ENCODE measurements around the gene CLEC4E. TPM values are rescaled to one million over a fixed set of nuclear protein-coding genes. Genes with fewer than 3 reads are reported as not detected.
"Not testable (repeated sequence)": the region's sequence is repeated elsewhere in the genome, so short reads cannot be mapped to it uniquely, and the experiment has no call there.

Gene CLEC4E
- not detected for total RNA-seq (2021; fragmentation: NEBNext Ultra II Directional; extraction: Animal tissue kit (Norgen Biotek cat#: 25700))
- long read RNA-seq: 0 reads

GRCh38 chr12:8540831-8541230, at the start of gene CLEC4E:
TSS of gene CLEC4E (minus strand) at chr12:8540905. CDS start at chr12:8540797, 108 bp downstream.
- not testable (repeated sequence) for H3K27me3 Mint-ChIP-seq (ENCODE audit: insufficient read depth); H3K36me3 Mint-ChIP-seq (ENCODE audit: low read depth); H3K4me3 Mint-ChIP-seq; H3K4me1 Mint-ChIP-seq (ENCODE audit: low read depth); H3K27ac Mint-ChIP-seq; H3K9me3 Mint-ChIP-seq; DNase-seq

GRCh38 chr12:8589679-8590078, 49.0 kb upstream of the CLEC4E start:
- DNase-seq: no peak
- Mint-ChIP-seq H3K27me3 (ENCODE audit: insufficient read depth) (peaks cover 5% of the 10 kb centered on the region), H3K4me3 (no peak overlapping the region), H3K36me3 (ENCODE audit: low read depth) (no peaks in the 10 kb centered on the region), H3K9me3 (peaks cover 4% of the 10 kb centered on the region; the same call in 1 of the 2 replicates), H3K4me1 (ENCODE audit: low read depth) (no peaks in the 10 kb centered on the region), H3K27ac (no peak overlapping the region)
- TF ChIP-seq CTCF (IDR thresholded peaks at IDR 0.05): no peak

GRCh38 chr12:8584478-8584877, 43.8 kb upstream of the CLEC4E start:
- not testable (repeated sequence) for H3K27ac Mint-ChIP-seq; H3K4me1 Mint-ChIP-seq (ENCODE audit: low read depth); DNase-seq; H3K9me3 Mint-ChIP-seq; H3K27me3 Mint-ChIP-seq (ENCODE audit: insufficient read depth); H3K4me3 Mint-ChIP-seq; H3K36me3 Mint-ChIP-seq (ENCODE audit: low read depth)

GRCh38 chr12:8584004-8584403, 43.3 kb upstream of the CLEC4E start:
- Mint-ChIP-seq H3K4me3 (no peak overlapping the region), H3K36me3 (ENCODE audit: low read depth) (no peaks in the 10 kb centered on the region), H3K27ac (no peak overlapping the region), H3K4me1 (ENCODE audit: low read depth) (no peaks in the 10 kb centered on the region), H3K9me3 (peaks cover 8% of the 10 kb centered on the region; the same call in 1 of the 2 replicates), H3K27me3 (ENCODE audit: insufficient read depth) (peaks cover 4% of the 10 kb centered on the region)
- DNase-seq: no peak
- TF ChIP-seq CTCF (IDR thresholded peaks at IDR 0.05): no peak

- Mint-ChIP-seq H3K36me3 (ENCODE audit: low read depth) (no peaks in the 10 kb centered on the region), H3K9me3 (peaks cover 4% of the 10 kb centered on the region; the same call in 1 of the 2 replicates), H3K27me3 (ENCODE audit: insufficient read depth) (peaks cover 2% of the 10 kb centered on the region), H3K27ac (no peak overlapping the region), H3K4me3 (no peak overlapping the region), H3K4me1 (ENCODE audit: low read depth) (no peaks in the 10 kb centered on the region)
- TF ChIP-seq CTCF (IDR thresholded peaks at IDR 0.05): no peak
- no peak for DNase-seq
Observed at GRCh38 chr12:8581098-8581784, 40.5 kb upstream of the CLEC4E start.

- DNase-seq: no peak
- no peak overlapping the region for H3K27ac Mint-ChIP-seq
- no peak overlapping the region for H3K4me3 Mint-ChIP-seq
- H3K9me3 Mint-ChIP-seq: no peaks in the 10 kb centered on the region; the same call in 1 of the 2 replicates
- H3K4me1 Mint-ChIP-seq (ENCODE audit: low read depth): no peaks in the 10 kb centered on the region
- peaks cover 2% of the 10 kb centered on the region for H3K27me3 Mint-ChIP-seq (ENCODE audit: insufficient read depth)
- no peaks in the 10 kb centered on the region for H3K36me3 Mint-ChIP-seq (ENCODE audit: low read depth)
- TF ChIP-seq CTCF (IDR thresholded peaks at IDR 0.05): no peak
Observed at GRCh38 chr12:8577879-8578278, 37.2 kb upstream of the CLEC4E start.
